Measurements from ENCODE around the gene EFCAB6. TPM values are rescaled to one million over a fixed set of nuclear protein-coding genes. Genes with fewer than 3 reads are reported as not detected.

Gene EFCAB6
- total RNA-seq, 1 donor from 2014 or later, result 7.0 TPM

DNA sequence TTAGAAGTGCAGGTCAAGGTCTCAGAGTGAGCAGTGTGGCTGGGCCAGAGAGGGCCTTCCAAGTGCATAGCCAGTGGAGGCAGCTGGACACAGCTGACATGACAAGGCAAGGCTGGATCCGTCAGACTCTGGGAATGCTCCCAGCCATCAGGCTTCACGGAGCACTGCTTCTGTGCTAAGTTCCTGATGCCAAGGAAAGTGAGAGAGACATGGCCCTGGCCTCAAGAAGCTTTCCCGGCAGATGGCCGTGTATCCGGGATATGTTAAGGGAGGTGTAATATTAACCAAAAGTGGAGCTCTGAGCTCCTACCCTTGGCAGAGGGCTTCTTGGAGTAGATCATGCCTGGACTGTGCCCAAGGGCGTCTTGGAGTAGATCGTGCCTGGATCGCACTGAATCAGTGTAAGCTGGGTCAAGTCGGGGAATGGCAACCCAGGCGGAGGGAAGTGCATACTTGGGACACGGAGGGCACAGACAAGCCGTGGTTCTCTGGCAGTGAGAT is 7.4 kb upstream of the EFCAB6 start:
- no peak for DNase-seq (ENCODE audit: low spot score)

DNA sequence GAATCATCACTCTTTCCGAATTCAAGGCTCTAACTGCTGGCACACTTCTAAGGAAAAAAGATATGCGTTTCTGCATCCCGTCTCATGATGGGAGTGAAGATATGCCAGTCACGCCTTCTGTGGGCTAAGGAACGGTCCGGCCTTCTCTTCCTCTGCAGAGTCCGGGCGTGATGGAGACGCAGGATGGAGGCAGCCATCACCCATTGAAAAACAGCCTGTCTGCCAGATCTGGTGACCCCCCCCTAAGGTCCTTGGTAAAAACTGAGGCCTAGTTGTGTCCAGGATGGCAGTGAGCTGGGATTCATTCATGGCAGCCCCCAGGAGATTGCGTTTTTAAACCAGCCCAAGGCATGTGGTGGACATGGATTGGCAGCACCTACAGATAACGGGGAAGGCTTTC is 6.9 kb upstream of the EFCAB6 start:
- DNase-seq (ENCODE audit: low spot score), result no peak

- DNase-seq (ENCODE audit: low spot score), result no peak
These were observed 5.3 kb upstream of the EFCAB6 start for GRCh38 chr22:43817402-43817801.

- no peak for DNase-seq (ENCODE audit: low spot score)
These were observed 2.2 kb upstream of the EFCAB6 start for GRCh38 chr22:43814264-43814663.

DNA sequence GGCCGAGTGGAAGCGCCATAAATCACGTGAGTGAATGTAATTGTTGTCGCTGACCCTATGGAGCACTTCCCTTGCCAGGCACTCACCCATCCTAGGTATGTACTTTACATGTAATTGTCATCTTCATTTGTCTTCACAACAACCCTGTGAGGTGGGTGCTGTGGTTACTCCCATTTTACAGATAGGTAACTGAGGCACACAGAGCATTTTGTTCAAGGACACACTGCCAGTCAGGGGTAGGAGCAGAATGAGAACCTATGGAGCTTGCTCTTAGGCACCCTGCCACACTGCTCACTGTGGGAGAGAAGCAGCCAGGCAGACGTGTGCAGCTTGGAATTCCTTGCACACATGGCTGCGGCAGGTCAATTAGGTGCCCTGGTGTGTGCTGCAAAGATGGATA is 785 bp upstream of the EFCAB6 start:
- no peak for DNase-seq (ENCODE audit: low spot score)

GRCh38 chr22:43811777-43812148 is 342 bp downstream of the EFCAB6 start:
- DNase-seq (ENCODE audit: low spot score), result peak; percentile 38

GRCh38 chr22:43802897-43803495 is 9.1 kb downstream of the EFCAB6 start:
- no peak for DNase-seq (ENCODE audit: low spot score)

DNA sequence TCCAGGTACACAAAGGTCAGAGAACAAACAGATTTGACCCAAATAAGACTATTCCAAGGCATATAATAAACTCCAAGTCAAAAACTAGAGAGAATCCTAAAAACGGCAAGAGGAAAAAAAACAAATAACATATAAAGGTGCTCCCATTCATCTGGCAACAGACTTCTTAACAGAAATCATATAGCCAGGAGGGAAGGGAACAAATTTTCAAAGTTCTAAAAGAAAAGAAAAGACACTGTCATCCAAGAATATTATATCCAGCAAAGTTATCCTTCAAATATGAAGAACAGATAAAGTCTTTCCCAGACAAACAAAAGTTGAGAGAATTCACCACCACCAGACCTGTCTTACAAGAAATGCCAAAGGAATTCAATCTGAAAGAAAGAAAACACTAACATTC is 11.1 kb downstream of the EFCAB6 start:
- DNase-seq (ENCODE audit: low spot score), result no peak

DNA sequence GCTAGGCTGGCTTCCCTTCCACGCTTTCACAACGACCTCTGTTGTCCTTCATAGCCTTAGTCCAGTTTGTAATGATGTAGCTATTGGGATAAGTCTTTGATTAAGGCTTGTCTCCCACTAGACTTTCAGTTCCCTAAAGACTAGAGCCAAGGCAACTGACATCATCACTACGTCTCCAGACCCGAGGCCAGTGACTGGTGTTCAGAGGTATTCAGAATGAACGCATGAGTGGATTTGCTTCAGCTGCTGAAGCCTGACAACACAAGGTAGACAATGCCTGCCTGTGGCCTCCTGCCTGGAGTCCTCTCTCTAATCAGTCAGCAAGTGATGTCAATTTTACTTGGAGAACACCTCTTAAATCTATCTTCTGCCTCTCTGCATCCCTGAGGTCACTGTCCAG is 13.6 kb downstream of the EFCAB6 start:
- no peak for DNase-seq (ENCODE audit: low spot score)

DNA sequence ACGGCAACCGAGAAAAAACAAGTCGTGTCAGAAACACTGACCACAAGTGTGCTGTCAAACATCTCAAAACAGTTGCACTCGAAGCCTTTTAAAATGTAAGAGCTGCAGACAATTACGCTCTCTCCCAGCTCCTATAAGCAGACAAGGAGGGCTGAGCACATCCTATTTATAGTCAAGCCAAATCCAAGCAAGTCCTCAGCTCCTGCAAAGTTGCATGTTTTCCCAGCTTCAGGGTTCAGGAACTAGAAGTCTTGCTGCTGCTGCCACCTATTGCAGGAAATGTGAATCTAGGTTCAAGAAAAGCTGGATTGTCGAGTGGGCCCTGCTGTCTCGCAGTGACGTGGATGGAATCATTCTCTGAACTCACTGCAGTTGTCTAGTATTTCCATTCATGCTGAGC is 15.5 kb downstream of the EFCAB6 start:
- peak; percentile 92 for DNase-seq (ENCODE audit: low spot score)

- no peak for DNase-seq (ENCODE audit: low spot score)
These were observed 16.8 kb downstream of the EFCAB6 start for GRCh38 chr22:43795320-43795719.

DNA sequence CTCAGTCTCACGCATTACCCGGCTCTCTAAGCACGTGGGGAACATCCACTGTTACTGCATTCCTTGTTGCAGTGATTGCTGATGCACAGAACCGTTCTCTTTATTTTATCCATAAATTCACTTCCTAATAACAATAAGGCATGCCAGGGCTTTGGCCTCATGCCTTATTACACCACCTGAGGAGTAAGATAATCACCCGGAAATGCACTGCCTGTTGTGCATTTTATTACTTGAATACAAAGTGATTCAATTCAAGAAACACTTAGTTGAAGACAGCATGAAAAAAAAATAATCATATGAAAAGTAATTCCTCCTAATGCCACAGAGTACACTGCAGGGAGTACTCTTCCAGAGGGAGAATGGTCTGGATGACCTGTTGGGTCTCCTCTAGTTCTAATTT is 19.2 kb downstream of the EFCAB6 start:
- no peak for DNase-seq (ENCODE audit: low spot score)

- peak; percentile 96 for DNase-seq (ENCODE audit: low spot score)
These were observed 22.7 kb downstream of the EFCAB6 start for GRCh38 chr22:43789452-43789851.

GRCh38 chr22:43783777-43784176 is 28.3 kb downstream of the EFCAB6 start:
- DNase-seq (ENCODE audit: low spot score), result no peak

DNA sequence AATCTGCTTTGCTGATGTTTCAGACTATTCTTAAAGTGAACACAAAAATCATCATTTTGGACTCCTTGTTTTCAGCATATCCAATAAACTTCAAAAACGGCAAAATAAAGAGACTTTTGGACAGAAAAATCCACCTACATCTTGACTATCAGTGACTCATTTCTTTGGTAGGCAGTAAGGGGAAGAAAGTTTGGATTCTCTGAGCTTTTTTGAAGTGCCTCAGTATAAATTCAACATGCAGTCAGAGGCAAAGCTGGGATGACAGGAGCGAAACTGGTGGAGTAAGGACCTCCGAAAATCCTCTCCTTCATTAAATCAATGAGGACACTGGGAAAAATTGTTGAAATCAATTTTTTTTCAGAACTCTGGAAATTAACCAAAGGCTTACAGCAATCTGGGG is 29.7 kb downstream of the EFCAB6 start:
- DNase-seq (ENCODE audit: low spot score), result peak; percentile 24

GRCh38 chr22:43777286-43777685 is 34.8 kb downstream of the EFCAB6 start:
- peak; percentile 71 for DNase-seq (ENCODE audit: low spot score)

- DNase-seq (ENCODE audit: low spot score), result no peak
These were observed 35.9 kb downstream of the EFCAB6 start for GRCh38 chr22:43776081-43776670.

GRCh38 chr22:43774318-43774915 is 37.7 kb downstream of the EFCAB6 start:
- DNase-seq (ENCODE audit: low spot score), result no peak

DNA sequence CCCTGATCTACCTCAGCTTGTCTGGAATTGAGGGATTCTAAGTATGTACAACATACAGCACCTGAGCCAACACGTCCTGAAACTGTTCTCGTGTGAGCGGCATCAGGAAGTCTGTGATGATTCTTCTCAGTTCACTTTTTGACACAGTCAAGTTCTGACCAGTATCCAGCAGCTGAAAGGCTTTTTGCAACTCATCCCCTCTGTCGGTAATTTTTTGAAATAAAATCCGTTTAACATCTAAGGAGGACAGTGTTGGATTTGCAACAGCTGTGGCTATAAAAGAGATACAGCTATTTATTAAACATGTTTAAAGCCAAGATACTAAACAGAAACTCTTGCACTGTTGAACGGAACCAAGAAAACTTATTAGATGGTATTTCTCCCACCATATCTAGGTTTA is 39.3 kb downstream of the EFCAB6 start:
- DNase-seq (ENCODE audit: low spot score), result peak; percentile 82

GRCh38 chr22:43755452-43755851 is 56.7 kb downstream of the EFCAB6 start:
- no peak for DNase-seq (ENCODE audit: low spot score)

DNA sequence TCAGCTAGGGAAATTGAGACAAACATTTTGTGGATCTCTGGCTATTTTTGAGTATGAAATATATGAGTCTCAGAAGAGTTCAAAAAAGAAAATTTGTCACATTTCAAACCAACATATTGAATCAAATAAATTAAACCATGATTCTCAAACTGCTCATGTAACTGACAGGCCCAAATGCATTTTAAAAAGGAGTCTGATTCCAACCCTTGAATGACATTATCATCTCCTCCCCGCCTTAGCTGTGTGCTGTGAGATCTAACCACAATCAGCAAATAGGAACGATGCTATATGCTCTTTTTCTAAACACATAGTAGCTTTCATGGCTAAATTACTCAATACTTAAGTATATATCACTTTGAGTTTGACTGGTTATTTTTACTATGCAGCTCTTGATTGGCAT is 57.1 kb downstream of the EFCAB6 start:
- DNase-seq (ENCODE audit: low spot score), result no peak

DNA sequence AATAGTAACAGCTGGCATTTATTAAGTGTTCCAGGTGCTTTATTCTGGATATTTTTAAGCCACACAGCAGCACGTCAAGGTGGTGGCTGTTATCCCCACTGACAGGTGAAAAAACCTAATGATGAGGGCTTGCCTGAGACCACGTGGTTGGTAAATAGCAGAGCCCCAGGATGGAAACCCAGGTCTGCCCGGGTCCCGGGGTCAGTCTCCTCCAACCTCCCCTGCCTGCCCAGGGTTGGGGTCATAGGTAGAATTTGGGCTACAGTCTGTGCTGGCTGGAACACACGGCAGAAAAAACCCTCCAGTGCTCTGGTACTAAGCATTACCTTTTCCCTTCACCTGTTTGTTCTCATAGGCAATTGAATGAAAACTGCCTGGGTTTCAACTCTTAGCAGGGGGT is 57.9 kb downstream of the EFCAB6 start:
- DNase-seq (ENCODE audit: low spot score), result no peak

- no peak for DNase-seq (ENCODE audit: low spot score)
These were observed 58.4 kb downstream of the EFCAB6 start for GRCh38 chr22:43753688-43754087.
